H1 (cell line): ENCODE measurements around the gene USP30. TPM values are rescaled to one million over a fixed set of nuclear protein-coding genes. Genes with fewer than 3 reads are reported as not detected.

Source experiments
- ASH2L ChIP-seq: fragments of 200-600, 300-600 bp; sonication (generic); IDR thresholded peaks from one replicate; pipeline ENCODE4 v1.7.1; 2017; ENCODE audit warnings: low read length
- CHD2 ChIP-seq: IDR thresholded peaks from 2 replicates; pipeline ENCODE4 v1.6.1; 2012; ENCODE audit warnings: low read length, improper control_type of control experiment
- CTBP2 ChIP-seq: IDR thresholded peaks from 2 replicates; pipeline ENCODE4 v1.7.0; 2011; ENCODE audit warnings: borderline replicate concordance, mild to moderate bottlenecking, moderate library complexity, mixed read lengths, low read length; ENCODE audit not compliant: insufficient read depth, insufficient read length
- E2F6 ChIP-seq: IDR thresholded peaks from 2 replicates; pipeline ENCODE4 v1.6.1; 2012; ENCODE audit warnings: inconsistent platforms
- EGR1 ChIP-seq: IDR thresholded peaks from 2 replicates; pipeline ENCODE4 v1.6.1; 2011; ENCODE audit warnings: low read depth, low read length, borderline replicate concordance
- EP300 ChIP-seq, 2 experiments: IDR thresholded peaks; 1 replicate in 1 of 2; 2 replicates in 1 of 2; pipeline ENCODE4 v1.6.1; 2011 to 2012; ENCODE audit warnings: low read depth in 2 of 2, low read length in 2 of 2, mild to moderate bottlenecking in 2 of 2, borderline replicate concordance in 1 of 2, inconsistent platforms in 1 of 2, moderate library complexity in 1 of 2
- EZH2 ChIP-seq: fragments of 200-600 bp; sonication (generic); IDR thresholded peaks from 2 replicates; pipeline ENCODE4 v1.7.1; 2012; ENCODE audit warnings: low read depth, mild to moderate bottlenecking, moderate library complexity, low read length, inconsistent platforms; ENCODE audit not compliant: severe bottlenecking
- HDAC2 ChIP-seq, 2 experiments: fragments of 300-600 bp in 1 of 2; sonication (generic) in 1 of 2; IDR thresholded peaks; 2 replicates each; pipeline ENCODE4 v1.6.1; 2011 to 2012; ENCODE audit warnings: low read depth in 2 of 2, low read length in 2 of 2, mild to moderate bottlenecking in 2 of 2, moderate library complexity in 2 of 2, borderline replicate concordance in 1 of 2, inconsistent platforms in 1 of 2
- HDAC6 ChIP-seq: IDR thresholded peaks from one replicate; pipeline ENCODE4 v1.7.1; 2012; ENCODE audit warnings: low read depth, mild to moderate bottlenecking, inconsistent platforms, low read length, moderate library complexity
- KDM4A ChIP-seq: IDR thresholded peaks from one replicate; pipeline ENCODE4 v1.7.1; 2012; ENCODE audit warnings: low read depth, mild to moderate bottlenecking, moderate library complexity, low read length, inconsistent platforms; ENCODE audit not compliant: severe bottlenecking
- MAX ChIP-seq: IDR thresholded peaks from 2 replicates; pipeline ENCODE4 v1.6.1; 2012; ENCODE audit warnings: inconsistent platforms
- NANOG ChIP-seq: IDR thresholded peaks from 2 replicates; pipeline ENCODE4 v1.6.1; 2011; ENCODE audit warnings: low read length, low read depth, mild to moderate bottlenecking, inconsistent platforms; ENCODE audit not compliant: insufficient read depth, poor library complexity, severe bottlenecking
- RAD21 ChIP-seq, 2 experiments: IDR thresholded peaks in 1 of 2; conservative IDR thresholded peaks in 1 of 2; 2 replicates each; pipeline ENCODE4 v1.6.1; 2011; ENCODE audit warnings: low read depth in 2 of 2, low read length in 2 of 2, improper control_type of control experiment in 1 of 2, inconsistent platforms in 1 of 2, mild to moderate bottlenecking in 1 of 2, moderate library complexity in 1 of 2
- SIX5 ChIP-seq: IDR thresholded peaks from 2 replicates; pipeline ENCODE4 v1.6.1; 2011; ENCODE audit warnings: mild to moderate bottlenecking, low read depth, low read length
- SP1 ChIP-seq: IDR thresholded peaks from 2 replicates; pipeline ENCODE4 v1.6.1; 2011; ENCODE audit warnings: low read depth, low read length
- SRF ChIP-seq: IDR thresholded peaks from 2 replicates; pipeline ENCODE4 v1.6.1; 2011; ENCODE audit warnings: mild to moderate bottlenecking, low read depth, low read length, moderate library complexity
- TAF1 ChIP-seq: IDR thresholded peaks from 2 replicates; pipeline ENCODE4 v1.6.1; 2011; ENCODE audit warnings: mild to moderate bottlenecking, low read depth, low read length
- TAF7 ChIP-seq: optimal IDR thresholded peaks from 2 replicates; pipeline ENCODE3; 2011; ENCODE audit warnings: low read depth, mild to moderate bottlenecking, inconsistent platforms, low read length, moderate library complexity, borderline replicate concordance
- TCF12 ChIP-seq: IDR thresholded peaks from 2 replicates; pipeline ENCODE4 v1.6.1; 2011; ENCODE audit warnings: low read depth, mild to moderate bottlenecking, low read length
- TEAD4 ChIP-seq: IDR thresholded peaks from 2 replicates; pipeline ENCODE4 v1.6.1; 2012; ENCODE audit warnings: low read depth, low read length, inconsistent platforms, mixed read lengths
- YY1 ChIP-seq: IDR thresholded peaks from 2 replicates; pipeline ENCODE4 v1.6.1; 2011; ENCODE audit warnings: low read depth, mild to moderate bottlenecking, low read length
- polyA plus RNA-seq, 7 experiments: library from polyadenylated mRNA; depleted of rRNA in 3 of 7; stranded (reverse) in 5 of 7; unstranded in 2 of 7; fragments of >200 nt in 5 of 7; fragments of 200-250 nt in 2 of 7; gene quantifications; 1 replicate in 5 of 7; 2 replicates in 1 of 7; 4 replicates in 1 of 7; pipeline versions ENCODE4 v1.2.1 to v1.2.3, GENCODE V29; 2011 to 2013; ENCODE audit warnings: missing spikeins in 2 of 7, mixed read lengths in 2 of 7
- total RNA-seq: library from RNA; stranded (reverse); fragmentation: NEBNext Ultra II Directional; extraction: Animal tissue kit (Norgen Biotek cat#: 25700); gene quantifications from 2 replicates; pipeline ENCODE4 v1.2.1, GENCODE V29; 2021

Gene USP30
- total and polyA plus RNA-seq, 2 of the 8 experiments (the other 6 are each of a cell fraction or from before 2014, with no cell fraction given): 7.0 to 12.2 TPM

- TF ChIP-seq TAF1: peak; percentile 75
- no peak for TF ChIP-seq HDAC6
- TF ChIP-seq E2F6: peak; percentile 39; the same call in 1 of the 2 replicates
- peak; percentile 55 for TF ChIP-seq TAF7
- TF ChIP-seq NANOG: no peak
- TF ChIP-seq EZH2: no peak
- peak; percentile 98 for TF ChIP-seq ASH2L
- TF ChIP-seq EGR1: peak; percentile 87
- TF ChIP-seq RAD21 (IDR thresholded peaks at IDR 0.05 in 1 of 2, conservative IDR thresholded peaks at IDR 0.05 in 1 of 2; ENCODE audit: low read depth in 2 of 2, low read length in 2 of 2): peak; percentile 20 to 25; a peak in 2 of 4 replicates
- TF ChIP-seq MAX: peak; percentile 42
- peak; percentile 56; the same call in 1 of the 2 replicates for TF ChIP-seq SIX5
- TF ChIP-seq KDM4A: peak; percentile 66
- peak; percentile 73 for TF ChIP-seq SRF
- TF ChIP-seq TCF12: peak; percentile 50; the same call in 1 of the 2 replicates
- TF ChIP-seq CHD2: peak; percentile 70; the same call in 1 of the 2 replicates
- no peak; the same call in 1 of the 2 replicates for TF ChIP-seq TEAD4
- TF ChIP-seq CTBP2: peak; percentile 81
- TF ChIP-seq EP300 (IDR thresholded peaks at IDR 0.05; ENCODE audit: borderline replicate concordance in 1 of 2, low read depth in 2 of 2, low read length in 2 of 2): peak in 1 of 2 experiments; percentile 50; a peak in 1 of 3 replicates
- peak; percentile 79 for TF ChIP-seq SP1
- peak; percentile 37; the same call in 1 of the 2 replicates for TF ChIP-seq YY1
- TF ChIP-seq HDAC2 (IDR thresholded peaks at IDR 0.05; ENCODE audit: borderline replicate concordance in 1 of 2, low read depth in 2 of 2, low read length in 2 of 2): peak; percentile 22 to 81; a peak in 1 of 4 replicates
These were observed at the start of gene USP30 (continued) for GRCh38 chr12:109052414-109053323.
